Neuronal stem cell (in vitro differentiated cells): ENCODE results near the gene MARCHF11. TPM values are rescaled to one million over a fixed set of nuclear protein-coding genes. Genes with fewer than 3 reads are reported as not detected.

Source experiments
- small RNA-seq: library from polyadenylated mRNA; stranded (forward); fragments of <200 nt; extraction: miRNeasy Mini kit (QIAGEN cat#:217004); gene quantifications from one replicate; pipeline ENCODE3, GENCODE V24; 2013; ENCODE audit not compliant: insufficient read depth

The MARCHF11 gene

Small RNAs within 50 kb of the gene (small RNA-seq; reads per million reads assigned to genes)
- gene RNA5SP178, result not detected
